ENCODE results near the gene CALU.

Gene CALU

GRCh38 chr7:128747327-128748079, 8.3 kb downstream of the CALU start:
- no peak for DNase-seq (ENCODE audit: low spot score)

- DNase-seq (ENCODE audit: low spot score): no peak
Observed at GRCh38 chr7:128752251-128752650, 13.1 kb downstream of the CALU start.

GRCh38 chr7:128755075-128755818, 16.1 kb downstream of the CALU start:
- DNase-seq (ENCODE audit: low spot score): no peak

DNA sequence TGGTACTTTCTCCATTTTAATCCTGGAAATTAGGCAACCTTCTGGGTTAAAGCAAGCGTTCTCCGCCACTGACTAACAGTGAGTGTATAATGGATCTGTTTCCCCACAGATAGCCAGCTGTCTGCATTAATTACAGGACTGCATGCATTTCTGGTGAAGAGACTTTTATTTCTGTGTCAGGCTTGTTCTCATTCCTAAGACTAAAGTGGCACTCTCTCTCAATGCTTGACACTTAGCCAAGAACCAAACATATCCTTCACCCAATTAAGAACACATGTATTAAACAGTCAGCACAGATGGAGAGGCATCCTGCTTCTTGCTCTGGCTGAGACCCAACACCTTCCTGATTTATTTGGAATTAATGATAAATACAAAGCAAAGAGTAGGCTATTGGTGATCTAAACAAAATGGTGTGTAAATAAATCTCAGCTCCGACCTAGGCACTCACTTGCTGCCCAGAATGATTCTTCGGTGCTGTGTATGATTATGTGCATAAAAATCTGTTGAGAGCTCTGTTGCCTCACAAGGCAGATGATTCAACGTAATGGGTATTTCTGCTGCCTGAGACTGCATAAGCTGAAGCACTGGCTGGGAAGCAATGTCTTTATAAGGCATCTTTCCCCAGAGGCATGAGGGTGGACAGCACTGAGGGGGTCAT, 16.8 kb downstream of the CALU start:
- peak; percentile 53 for DNase-seq (ENCODE audit: low spot score)

DNA sequence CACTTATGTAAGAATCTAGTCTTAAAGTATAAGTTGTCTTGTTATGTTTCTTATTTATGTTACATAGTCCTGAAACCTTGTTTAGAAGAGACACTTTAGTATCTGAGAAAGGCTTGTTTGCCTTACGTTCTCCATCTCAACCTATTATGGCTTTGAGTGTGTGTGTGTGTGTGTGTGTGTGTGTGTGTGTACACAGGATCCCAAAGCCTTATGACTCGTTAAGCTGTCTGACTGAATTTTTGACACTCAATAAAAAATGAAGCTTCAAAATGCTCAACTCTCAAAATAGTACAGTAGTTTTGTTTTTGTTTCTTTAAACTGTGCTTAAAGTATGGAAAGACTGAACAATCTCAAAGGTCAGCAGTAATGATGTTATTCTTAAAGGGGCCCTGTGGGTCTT, 18.0 kb downstream of the CALU start:
- no peak for DNase-seq (ENCODE audit: low spot score)

- no peak for DNase-seq (ENCODE audit: low spot score)
Observed at GRCh38 chr7:128758553-128758952, 19.4 kb downstream of the CALU start.

- no peak for DNase-seq (ENCODE audit: low spot score)
Observed at GRCh38 chr7:128759242-128759641, 20.1 kb downstream of the CALU start.

DNA sequence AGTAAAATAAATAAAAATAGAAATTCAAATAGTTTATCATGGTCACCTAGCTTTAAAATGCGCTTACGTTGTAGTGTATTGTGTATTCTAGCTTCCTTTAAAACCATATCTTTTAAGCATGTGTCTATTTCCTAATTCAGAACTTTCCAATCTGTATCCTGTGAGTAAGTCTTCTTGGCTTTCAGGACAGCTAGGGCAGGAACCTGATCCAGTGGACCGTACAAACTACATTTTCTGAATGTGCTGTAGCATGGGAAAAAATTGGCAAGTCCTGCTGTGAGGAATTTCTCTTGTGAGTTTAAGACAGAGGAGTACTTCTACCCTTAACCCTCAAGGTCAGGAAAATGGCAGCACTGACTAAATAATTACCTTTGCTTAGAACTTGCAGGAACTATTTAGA, 24.4 kb downstream of the CALU start:
- DNase-seq (ENCODE audit: low spot score): peak; percentile 77

DNA sequence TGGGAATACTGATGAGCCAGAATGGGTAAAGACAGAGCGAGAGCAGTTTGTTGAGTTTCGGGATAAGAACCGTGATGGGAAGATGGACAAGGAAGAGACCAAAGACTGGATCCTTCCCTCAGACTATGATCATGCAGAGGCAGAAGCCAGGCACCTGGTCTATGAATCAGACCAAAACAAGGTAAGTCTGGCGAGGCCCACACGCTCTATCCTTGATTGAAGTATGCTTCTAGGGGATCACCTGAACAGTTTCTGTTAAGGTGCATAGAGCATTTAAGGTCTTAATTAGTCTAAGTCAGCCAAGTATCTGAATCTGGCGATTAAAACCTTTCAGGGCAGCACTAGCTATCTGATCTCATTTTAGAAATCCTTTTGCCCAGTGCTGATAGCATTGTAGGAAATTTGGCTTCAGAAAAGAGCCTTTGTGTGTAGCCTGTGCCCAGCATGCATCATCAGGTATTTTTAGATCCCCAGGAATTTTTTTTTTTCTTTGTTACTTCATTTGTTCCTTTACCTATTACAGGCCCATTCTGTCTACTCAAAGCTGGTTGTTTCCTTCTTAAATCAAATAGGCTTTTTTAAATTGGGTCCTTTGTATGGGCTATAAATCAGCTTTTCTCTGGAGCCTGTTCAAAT, 28.4 kb downstream of the CALU start:
- DNase-seq (ENCODE audit: low spot score): no peak

- no peak for DNase-seq (ENCODE audit: low spot score)
Observed at GRCh38 chr7:128770233-128770632, 31.1 kb downstream of the CALU start.

- no peak for DNase-seq (ENCODE audit: low spot score)
Observed at GRCh38 chr7:128773604-128774003, 34.4 kb downstream of the CALU start.

DNA sequence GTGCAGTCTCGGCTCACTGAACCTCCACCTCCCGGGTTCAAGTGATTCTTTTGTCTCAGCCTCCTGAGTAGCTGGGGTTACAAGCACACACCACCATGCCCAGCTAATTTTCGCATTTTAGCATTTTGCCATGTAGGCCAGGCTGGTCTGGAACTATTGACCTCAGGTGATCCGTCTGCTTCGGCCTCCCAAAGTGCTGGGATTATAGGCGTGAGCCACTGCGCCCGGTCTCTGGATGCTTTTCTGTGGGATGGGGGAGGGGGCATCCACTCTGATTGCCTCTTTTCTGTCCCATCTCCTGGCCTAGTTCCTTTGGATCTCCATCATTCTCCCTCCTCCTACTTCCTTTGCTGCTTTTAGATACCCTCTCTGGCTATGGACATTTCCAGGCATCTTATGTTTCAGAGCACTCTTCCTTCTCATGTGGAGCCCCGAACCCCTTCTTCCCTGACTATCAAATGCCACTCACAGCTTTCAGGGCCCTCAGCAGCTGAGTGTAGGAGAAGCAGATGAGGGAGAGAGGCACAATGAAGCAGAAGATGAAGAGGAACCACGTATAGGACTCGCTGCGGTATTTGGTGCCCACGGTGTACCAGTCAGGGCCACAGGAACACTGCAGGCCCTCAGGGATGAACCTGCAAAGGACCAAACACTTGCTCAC, 35.0 kb downstream of the CALU start:
- DNase-seq (ENCODE audit: low spot score): no peak

GRCh38 chr7:128774921-128775320, 35.8 kb downstream of the CALU start:
- no peak for DNase-seq (ENCODE audit: low spot score)

DNA sequence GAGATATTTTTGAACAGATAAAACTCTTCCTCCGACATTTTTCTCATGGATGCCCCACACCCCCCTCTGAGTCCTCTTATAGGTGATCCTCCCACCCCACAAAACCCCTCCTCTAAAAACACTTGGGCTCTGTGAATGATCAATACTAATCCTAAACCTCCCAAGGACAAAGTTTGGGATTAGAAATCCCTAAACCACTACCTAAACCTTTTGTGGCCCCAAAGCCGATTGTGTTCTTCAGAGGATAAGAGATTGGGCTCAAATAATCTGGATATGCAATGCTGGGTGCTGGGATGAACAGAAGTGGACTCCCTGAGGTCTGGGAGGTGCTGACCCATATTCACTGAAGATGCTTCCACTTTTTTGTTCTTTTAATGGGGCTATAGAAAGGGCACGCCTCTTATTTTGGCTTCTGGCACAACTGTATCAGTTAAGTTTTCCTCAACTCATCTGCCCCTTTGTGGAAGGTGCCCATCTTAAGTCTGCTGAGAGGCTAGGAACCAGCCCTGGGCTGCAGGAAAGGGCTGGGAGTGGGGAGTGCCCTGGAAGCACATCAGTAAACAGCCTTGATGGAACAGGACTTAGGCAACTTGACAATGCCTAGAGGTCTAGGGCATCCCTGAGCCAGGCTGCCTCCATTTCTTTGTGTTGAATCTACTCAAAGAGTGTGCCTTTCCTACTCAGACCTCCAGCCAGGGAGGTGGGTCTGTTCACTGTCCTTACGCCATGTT, 36.8 kb downstream of the CALU start, which contains the start of gene OPN1SW:
Gene OPN1SW, minus strand, starts transcription at position 51 of the 731 bp plus-strand sequence. Its CDS starts 13 bp downstream, at position 38.
- no peak for DNase-seq (ENCODE audit: low spot score)

- DNase-seq (ENCODE audit: low spot score): no peak
Observed at GRCh38 chr7:128777156-128778123, 38.3 kb downstream of the CALU start.

- no peak for DNase-seq (ENCODE audit: low spot score)
Observed at GRCh38 chr7:128778946-128779345, 39.8 kb downstream of the CALU start.

GRCh38 chr7:128781126-128781525, 42.0 kb downstream of the CALU start:
- DNase-seq (ENCODE audit: low spot score): no peak

DNA sequence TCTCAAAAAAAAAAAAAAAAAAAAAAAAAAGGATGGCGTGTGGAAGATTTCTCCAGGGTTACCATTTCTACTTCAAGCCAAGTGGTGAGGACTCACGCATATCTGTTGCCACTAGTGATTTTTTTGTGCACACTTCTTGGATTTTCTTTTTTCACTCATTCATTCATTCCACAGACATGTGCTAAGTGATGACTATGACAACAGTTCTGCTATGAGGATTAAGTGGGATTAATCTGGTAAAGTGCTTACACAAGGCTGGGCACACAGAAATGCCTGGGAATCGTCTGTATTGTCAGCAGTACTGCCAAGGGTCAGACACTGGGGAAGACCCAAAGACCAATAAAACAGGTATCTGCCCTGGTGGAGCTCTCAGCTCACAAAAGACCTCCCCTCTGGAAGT, 42.7 kb downstream of the CALU start:
- DNase-seq (ENCODE audit: low spot score): no peak

DNA sequence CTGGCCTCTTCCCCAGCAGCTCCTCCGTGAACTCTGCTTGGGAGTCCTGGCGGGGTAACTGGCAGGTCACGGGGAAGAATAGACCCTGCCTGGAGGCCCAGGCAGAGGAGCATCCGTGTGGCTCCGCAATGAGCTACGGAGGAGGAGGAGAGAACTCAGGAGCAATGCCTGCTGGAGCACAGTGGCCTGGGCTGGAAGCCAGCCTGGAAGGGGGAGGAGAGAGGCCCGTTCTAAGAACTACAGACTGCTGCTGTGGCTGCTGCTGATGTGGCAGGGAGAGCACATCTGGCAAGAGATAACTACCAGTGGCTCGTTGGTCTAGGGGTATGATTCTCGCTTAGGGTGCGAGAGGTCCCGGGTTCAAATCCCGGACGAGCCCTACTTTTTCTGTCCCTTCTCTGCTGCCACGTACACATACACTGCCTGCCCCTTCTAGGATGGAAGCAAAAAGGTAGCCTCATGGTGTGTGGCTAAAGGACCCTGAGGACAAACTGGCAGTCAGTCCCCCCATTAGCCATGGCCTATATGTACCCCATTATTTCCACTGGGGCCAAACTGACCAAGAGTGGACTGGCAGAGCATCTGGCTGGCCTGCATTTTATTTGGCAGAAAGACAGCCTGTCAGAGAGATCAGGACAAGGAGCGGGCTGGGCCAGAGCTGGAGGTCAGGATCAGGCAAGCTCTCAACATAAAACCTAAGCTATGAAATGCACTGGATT, 44.1 kb downstream of the CALU start:
- DNase-seq (ENCODE audit: low spot score): peak; percentile 76
